HG03442 (cell line): Measurements from ENCODE around the gene RHBDD3.
A peak's percentile ranks its signal among the peaks of the same experiment; 100 is the strongest.

Experiments
- ATAC-seq: cut with Tn5 transposase; IDR thresholded peaks from one replicate; pipeline ENCODE4 v1.9.1; 2021; ENCODE audit warnings: mild to moderate bottlenecking, moderate library complexity; ENCODE audit not compliant: unreplicated experiment

Gene RHBDD3

DNA sequence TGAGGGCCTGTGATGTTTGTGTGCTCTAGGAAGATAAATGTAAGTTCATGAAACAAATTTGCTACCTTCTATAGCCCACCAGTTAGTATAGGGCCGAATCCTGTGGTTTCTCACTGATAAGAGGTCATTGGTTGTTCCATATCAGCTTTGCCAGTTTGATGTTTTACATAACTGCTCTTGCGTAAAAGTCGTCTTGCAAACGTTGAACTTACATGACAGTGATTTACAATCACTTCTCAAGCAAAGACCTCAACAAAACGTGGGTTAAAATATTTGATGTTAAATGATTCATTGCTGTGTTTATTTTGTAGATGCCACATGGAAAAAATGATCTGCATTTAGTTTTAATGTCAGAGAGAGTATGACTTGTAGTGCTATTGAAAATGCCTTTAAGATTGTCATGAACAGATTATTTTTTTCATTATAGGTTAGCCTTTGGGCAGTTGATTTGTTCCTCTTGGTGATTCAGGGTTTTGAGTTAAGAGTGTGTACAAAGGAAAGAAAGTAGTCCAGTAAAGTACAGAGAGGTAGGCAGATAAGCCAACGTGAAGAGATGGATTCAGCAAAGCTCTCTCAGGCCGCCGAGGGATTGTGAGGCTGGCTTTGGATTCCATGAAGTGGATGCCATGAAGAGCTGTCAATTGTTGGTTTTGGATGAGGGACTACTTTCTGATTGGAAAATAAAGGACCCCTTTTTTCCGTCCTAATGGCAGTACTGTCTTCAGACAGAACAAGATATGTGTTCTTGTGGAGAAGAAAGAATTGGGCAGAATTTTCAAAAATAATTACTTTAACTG, 2.9 kb upstream of the RHBDD3 start:
- no peak for ATAC-seq

DNA sequence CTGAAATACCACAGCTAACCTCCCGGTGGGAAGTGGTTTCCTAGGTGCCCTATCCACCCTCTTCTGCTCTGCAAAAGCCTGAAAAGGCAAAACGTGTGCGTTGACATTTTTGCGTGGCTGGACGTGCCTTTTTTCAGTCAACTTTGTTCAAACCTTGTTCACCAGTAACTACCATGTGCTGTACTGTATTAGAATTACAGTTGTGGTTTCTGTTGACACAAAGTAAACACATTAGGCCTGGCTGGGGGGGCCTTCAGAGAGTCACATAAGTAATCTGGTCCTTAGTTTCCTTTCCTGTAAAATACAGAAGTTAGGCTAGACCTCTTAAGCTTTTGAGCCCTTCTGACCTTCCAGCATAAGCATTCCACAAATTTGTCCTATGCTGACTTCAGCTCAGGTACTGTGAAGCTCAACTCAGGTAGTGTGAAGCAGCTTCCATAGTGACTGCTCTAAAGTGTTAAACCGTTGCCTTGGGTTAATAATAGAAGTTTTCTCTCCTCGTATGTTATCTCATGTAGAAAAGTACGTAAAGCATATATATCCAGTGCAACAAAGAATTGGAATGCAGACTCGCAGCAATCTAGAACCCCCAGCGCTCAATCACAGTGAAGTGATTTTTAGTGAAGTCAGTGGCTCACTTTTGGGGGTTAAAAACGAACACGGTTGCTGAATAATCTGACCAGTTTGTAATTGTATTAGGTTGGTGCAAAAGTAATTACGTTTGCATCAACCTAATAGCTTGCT, 2.1 kb upstream of the RHBDD3 start:
- no peak for ATAC-seq

DNA sequence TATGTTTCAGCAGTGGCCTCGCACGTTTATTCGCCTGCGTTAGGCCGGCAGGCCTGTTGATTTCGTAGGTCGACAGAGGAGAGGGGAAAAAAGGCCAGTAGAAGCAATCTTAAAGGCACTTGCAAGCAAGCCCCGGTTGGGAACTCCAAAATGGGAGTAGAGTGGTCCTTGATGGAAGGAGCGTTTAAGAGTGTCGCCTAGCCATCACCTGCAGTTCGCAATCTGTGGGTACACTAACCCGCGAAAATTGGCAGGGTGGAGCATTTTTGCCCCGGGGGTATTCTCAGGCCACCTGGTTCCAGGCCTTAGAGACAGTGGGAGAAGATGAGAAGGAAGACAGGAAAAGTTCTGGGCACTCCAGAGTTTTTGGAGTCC, 1.4 kb upstream of the RHBDD3 start:
- ATAC-seq = no peak

DNA sequence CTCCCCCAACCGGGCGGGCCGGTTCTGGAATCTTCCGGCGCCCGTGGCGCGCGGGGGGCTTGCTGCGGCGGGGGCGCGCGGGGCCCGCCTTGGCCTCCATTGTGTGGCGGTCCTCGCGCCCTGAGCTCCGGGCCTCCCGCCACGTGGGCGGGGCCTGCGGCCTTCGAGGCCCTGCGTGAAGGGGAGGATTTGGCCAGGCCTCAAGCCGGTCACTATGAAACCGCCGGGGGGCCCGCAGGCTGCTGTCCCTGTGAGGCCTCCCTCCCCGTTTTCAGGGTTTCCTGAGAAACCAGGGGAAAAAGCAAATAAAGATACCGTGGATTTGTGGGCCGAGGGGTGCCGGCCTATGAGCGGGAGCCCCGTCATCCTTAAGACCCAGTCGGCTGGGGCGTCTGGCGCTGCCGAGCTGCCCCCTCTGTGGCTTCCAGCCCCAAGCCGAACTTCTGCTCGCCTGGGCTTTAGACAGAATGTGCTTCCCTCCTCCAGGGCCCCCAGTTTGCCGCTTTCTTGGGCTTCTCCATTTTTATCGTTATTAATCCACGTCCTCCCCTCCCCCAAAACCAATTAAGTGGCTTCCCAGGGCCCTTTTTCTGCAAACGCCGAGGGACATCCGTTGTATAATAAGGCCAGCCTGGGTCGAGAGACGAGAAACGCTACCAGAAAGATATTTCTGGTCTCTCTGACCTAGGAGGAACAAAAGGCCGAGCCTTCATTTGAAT, 889 bp upstream of the RHBDD3 start:
- peak; percentile 15 for ATAC-seq

DNA sequence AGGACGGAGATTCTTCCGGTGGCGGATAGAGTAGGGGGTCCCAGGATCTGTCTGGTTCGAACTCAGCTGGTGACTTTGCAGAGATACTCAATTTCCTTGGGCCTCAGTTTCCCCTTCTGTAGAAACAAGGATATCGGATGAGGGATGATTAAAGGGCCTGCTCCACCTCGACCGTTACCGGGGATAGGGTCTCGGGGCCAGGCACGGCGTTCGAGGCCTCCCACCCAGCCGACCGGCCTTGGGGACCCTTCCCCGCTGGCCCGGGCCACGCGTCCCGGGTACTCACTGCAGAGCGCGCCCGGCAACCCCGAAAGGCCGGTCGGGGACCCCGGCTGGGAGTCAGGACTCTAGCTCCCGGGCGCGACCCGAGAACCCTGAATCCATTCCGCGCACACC, 321 bp downstream of the RHBDD3 start:
- ATAC-seq = no peak

DNA sequence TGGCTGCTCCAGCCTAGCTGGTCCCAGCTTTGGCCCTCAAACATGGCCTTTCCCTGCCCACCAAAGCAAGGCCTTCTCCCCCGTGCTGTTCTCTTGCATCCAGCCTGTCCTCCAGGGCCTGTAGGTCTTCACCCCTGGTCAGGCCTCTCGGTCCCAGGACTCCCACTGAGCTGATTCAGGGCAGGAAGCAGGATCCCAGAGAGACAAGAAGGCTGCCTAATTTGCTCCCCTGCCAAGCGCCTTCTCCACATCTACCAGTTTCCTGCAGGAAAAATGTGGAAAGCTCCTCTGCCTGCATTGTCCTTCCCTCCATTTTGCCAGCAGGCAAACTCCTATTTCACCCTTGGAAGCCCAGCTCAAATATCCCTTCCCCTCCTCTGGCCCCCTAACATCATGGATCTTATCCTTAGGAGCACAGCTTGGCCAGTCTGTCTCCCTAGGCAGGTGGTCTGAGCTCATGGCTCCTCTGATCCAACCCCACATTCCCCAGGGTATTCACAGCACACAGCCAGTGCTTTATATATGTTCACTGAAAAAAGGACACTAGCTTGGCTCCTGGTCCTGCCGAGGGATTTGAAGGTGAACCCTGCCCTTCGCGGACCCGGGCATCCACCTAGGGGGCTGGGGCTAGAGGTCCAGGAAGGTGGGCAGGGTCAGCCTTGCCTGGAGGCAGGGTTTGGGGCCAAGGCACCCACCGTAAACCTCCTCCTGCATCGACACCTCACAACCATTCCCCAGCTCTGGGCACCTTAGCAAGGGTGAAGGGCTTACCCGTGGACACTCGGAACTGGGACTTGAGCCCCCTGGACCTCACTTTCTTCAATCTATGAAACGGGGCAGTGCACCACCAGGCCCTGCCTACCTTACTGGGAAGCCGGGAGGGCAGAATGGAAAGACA, 968 bp downstream of the RHBDD3 start:
- ATAC-seq = no peak

DNA sequence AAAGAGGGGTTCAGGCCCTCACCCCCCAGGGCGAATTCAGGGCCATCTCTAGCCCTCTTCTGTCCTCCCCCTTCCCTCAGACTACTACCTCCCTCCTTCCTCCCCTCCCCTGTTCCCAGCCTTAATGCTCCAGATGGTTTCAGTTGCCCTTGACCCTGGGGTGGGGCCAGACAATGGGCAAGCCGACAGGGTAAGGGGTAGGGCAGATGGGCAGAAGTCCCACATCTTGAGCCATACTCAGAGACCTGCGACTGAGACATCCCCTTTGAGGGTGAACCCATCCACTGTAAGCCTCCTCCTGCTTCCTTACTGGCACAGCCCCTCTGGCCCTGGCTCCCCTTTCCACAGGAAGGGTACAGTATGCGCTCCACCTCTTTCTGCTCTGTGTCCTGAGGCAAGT, 1.9 kb downstream of the RHBDD3 start:
- ATAC-seq = no peak

DNA sequence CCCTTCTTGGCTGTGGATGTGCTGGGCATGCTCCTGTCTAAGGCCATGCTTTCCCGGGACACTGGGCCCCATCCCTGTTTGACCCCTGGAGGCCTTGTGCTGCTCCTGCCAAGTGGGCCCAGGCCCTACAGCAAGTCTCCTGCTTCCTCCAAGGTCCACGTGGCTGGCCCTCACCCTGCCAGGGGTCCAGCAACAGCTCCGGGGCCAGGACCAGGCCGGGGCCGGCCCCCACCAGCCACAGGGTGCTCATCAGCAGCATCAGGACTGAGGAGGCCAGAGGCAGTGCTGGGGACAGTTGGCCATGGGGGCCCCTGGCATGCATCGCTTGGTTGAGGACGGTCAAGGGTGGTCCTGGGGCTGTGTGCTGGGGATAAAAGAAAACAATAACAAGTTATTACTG, 2.5 kb downstream of the RHBDD3 start:
- no peak for ATAC-seq

DNA sequence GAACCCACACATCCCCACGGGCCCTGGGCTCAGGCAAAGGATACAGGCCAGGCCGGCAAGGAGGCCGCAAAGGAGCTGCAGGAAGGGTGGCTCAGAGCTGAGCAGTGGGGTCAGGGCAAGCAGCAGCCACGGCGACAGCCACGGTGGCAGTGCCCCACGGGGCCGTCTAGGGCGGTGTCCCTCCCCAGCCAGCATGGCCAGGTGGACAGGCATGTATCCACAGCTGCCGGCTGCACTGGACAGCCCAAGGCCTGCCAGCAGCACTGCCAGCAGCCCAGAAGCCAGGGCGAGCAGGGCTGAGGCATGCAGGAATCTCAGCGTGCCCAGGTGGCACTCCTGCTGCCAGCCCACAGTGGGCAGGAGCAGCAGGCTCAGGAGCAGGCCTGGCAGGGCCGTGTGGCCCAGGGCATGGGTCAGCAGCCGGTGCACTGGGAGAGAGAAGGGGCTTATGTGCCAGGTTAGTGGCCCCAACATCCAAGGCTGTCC, 3.9 kb downstream of the RHBDD3 start:
- ATAC-seq = no peak

DNA sequence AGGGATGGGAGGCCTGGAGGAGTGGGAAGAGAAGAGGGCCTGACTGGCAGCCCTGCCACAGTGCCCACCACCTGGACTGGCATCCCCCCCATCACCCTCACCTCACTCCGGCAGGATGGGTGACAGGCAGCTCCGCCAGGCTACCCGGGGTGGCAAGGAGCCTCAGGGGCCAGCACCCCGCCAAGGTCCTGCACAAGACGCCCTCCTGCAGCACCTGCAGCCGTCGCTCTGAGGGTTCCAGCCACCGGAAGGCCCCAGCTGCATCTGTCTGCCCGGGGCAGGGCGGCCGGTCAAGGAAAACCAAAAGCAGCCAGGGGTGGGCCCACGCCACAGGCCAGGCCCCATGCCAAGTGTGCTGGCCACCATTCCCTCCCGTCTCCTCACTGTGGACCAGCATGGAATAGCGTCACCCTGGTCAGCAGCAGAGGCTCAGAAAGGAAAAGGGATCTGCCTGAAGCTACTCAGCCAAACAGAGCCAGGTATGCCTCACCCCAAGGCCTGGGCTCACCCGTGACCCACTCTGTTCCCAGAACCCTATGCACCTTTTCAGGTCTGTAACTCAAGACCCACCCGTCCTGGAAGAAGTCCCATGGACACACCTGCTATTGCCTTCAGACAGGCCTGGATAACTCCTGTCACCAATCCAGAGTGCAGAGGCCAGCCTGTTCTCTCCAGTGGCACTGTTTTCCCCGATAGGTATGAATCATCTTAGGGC, 7.0 kb downstream of the RHBDD3 start:
- ATAC-seq = no peak

DNA sequence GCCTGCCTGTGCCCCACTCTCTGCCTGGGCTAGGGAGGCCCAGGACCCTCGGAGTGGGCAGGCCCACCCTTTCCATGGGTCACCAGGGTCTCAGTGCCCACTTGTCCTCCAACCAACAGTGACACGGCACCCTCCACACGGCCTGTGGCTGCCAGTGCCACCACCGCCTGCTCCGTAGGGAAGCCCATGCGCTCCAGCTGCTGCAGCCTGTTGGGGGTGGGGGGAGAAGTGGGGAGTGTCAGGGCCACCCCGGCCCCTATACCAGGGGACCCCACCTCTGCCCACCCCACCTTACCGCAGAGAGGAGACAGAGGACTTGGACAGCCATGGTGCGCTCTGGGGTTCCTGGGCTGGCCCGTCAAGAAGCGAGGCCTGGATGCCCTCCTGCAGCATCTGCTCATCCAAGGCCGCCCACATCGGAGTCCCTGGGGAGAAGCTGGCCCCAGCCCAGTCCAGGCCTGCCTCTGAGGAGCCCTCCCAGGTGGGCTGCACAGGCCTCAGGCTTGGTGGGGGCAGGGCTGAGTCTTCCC, 7.7 kb downstream of the RHBDD3 start:
- no peak for ATAC-seq

DNA sequence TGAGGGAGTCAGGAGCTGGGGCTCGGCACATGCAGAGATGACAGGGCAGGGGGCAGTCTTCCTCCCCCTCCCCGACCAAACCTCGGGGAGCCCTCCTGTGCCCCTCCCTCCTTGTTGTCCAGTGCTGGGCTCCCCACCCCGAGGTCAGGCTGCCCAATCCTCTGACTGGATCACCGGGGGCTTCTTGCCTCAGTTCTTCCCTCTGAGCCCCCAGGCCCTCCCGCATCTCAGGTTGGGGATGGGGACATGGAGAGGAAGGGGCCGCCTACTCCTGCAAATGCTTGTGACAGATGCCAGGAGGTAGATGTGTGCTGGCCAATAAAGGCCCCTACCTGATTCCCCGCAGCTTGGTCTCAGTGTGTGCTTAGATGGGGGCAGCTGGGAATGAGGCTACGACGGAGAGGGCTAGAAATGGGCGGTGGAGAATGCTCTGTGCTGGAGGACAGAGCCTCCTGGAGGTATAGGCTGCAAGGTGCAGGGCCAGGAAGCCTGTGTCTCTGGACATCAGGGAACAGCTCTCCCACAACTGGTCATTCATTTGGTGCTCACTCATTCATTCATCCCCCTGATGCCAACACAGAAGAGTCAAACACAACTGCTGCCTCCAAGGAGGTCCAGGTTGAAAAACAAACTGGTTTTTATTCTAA, 8.4 kb downstream of the RHBDD3 start:
- no peak for ATAC-seq

DNA sequence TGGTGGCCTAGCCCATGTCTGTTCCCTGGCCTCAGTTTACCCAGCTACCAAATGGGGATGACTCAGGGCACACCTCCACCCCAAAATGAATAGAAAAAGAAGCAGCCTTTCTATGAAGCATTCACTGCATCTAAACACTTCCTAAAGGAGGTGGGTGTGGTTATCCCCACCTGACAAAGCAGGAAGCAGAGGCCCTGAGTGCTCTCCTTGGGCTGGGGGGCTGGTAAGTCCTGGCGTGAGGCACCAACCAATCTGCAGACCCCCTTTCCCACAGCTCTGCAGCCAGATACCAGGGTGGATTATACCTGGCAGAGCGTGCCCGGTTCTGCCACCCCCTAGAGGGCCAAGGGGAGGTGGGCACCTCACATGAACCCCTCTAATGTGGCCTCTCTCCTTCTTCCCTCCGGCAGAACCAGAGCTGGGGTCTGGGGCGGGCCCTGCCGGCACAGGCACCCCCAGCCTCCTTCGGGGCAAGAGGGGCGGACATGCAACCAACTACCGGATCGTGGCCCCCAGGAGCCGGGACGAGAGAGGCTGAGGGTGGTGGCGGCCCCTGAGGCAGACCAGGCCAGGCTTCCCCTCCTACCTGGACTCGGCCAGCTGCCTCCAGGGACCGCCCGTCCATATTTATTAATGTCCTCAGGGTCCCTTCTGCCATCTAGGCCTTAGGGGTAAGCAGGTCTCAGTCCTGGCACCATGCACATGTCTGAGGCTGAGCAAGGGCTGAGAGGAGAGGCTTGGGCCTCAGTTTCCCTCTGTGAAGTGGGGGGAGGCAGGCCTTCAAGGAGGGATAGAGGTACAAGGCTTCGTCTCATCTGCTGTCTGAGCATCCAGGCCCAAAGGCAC, 9.2 kb downstream of the RHBDD3 start:
- ATAC-seq = no peak

DNA sequence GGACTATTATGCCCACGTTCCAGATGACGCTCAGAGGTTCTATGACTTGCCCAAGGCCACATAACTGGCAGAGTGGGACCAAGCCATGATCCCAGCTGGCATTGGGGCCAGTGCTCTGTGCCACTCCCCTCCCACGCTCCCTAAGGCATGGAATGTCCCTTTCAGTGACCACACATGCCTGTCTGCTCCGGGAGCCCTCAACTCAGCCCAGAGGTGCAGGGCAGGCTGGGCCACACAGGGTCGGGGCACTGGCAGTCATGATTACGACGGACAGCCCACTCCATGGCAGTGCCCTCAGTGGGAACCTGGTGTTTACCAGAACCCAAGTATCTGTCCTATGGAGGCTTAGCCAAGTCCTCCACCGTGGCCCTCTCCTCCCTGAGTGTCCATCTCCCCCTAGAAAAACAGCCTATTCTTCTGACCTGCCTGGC, 10.0 kb downstream of the RHBDD3 start:
- no peak for ATAC-seq

DNA sequence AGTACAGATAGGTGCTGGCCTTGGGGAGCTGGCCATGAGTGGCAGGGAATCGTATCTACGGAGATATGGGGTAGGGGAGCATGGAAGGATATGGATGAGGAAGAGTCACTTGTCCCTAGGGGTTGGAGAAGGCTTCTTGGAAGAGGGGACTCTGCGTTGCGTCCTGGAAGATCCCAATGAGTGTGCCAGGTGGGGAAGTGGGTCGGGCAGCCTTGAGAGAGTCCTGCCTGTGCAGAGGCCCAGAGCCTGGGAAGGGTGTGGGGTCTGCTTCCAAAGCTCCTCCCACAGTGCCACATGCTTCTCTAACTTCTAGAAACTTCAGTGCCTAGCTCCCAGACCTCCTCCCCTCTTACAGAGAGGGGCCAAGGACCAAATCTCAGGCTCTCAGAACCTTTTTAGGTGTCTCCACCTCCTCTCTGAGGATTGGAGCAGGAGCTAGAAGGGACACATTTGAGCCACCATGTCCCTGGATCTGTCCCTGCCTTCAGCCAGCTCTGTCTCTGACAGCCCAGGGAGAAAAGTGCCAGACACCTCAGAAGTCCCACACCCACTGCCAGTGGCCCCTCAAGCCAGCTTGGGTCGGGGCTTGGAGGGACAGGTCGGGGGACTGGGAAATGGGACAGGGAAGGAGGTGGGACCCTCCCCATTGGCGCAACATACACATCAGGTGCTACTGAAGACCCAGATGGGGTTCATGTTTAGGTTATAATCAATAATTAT, 11.0 kb downstream of the RHBDD3 start:
- no peak for ATAC-seq

DNA sequence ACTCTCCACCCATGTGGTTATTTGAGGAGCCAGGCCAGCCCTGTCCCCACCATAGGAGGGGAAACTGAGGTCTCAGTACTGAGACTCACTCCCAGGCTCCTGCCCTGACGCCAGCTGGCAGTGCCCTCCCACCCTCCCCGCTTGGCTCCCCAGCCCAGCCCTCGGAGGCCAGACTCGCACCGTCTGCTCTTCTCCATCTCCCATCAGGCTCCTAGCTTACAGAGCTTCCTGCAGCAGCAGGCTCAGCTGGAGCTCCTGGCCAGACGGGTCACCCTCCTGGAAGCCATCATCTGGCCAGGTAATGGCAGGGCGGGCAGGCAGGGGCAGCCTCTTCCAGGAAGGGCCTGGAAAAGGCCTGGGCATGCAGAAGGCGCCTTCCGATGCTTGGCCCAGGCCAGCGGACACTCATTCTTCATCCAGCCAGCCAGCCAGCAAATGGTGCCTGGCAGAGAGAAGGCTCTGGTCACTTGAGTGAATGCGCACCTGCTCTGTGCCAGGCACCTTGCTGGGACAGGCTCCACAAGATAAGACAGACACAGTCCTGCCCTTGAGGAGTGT, 12.6 kb downstream of the RHBDD3 start:
- no peak for ATAC-seq

DNA sequence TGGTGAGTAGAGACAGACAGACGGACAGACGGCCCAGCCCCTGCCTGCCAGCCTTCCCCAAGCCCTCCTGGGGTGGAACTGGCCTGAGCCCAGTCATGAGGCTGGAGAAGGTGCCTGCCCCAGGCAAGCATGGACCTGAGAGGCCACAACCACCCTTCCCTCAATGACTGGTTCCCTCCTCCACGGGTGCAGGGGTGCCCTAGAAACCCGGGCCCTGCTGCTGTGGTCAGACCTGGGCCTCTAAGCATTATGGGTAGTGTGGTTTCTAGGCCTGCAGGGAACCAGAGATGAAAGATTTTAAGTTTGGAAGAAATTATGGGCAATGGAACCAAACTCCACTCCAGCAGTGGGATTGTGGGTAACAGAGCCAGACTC, 13.5 kb downstream of the RHBDD3 start:
- ATAC-seq = no peak
